KMS-11 (cell line): ENCODE data around the gene CHAT.

Experiments used
- H2AFZ ChIP-seq: fragments of 200-600 bp; sonication (generic); 2 replicates; pipeline ENCODE4 v1.6.1; 2016; ENCODE audit warnings: antibody characterized with exemption, mixed run types, low read depth
- H3K27ac ChIP-seq: fragments of 200-600 bp; sonication (generic); 2 replicates; pipeline ENCODE4 v1.6.1; 2016; ENCODE audit warnings: mild to moderate bottlenecking, mixed run types
- H3K27me3 ChIP-seq: fragments of 200-600 bp; sonication (generic); 2 replicates; pipeline ENCODE4 v1.6.1; 2017; ENCODE audit warnings: mild to moderate bottlenecking, low read depth, mixed run types, moderate library complexity; ENCODE audit not compliant: insufficient read depth
- H3K36me3 ChIP-seq: fragments of 200-600 bp; sonication (generic); 2 replicates; pipeline ENCODE4 v1.6.1; 2017; ENCODE audit warnings: mild to moderate bottlenecking, mixed run types; ENCODE audit not compliant: insufficient read depth
- H3K4me1 ChIP-seq: fragments of 200-600 bp; sonication (generic); 2 replicates; pipeline ENCODE4 v1.6.1; 2016; ENCODE audit warnings: mild to moderate bottlenecking, low read depth, mixed run types; ENCODE audit not compliant: poor library complexity, severe bottlenecking
- H3K4me2 ChIP-seq: fragments of 200-600 bp; sonication (generic); 2 replicates; pipeline ENCODE4 v1.7.0; 2016; ENCODE audit warnings: mild to moderate bottlenecking, mixed run types
- H3K4me3 ChIP-seq: fragments of 200-600 bp; sonication (generic); IDR thresholded peaks from 2 replicates; pipeline ENCODE4 v1.6.1; 2017; ENCODE audit warnings: low read depth, low read length, mixed read lengths; ENCODE audit not compliant: insufficient read depth
- H3K79me2 ChIP-seq: fragments of 200-600 bp; sonication (generic); 2 replicates; pipeline ENCODE4 v1.6.1; 2016; ENCODE audit warnings: low read depth, mixed run types; ENCODE audit not compliant: insufficient read depth
- H3K9ac ChIP-seq: fragments of 200-600 bp; sonication (generic); 2 replicates; pipeline ENCODE4 v1.6.1; 2016; ENCODE audit warnings: mild to moderate bottlenecking, mixed run types
- H4K20me1 ChIP-seq: fragments of 200-600 bp; sonication (generic); 2 replicates; pipeline ENCODE4 v1.6.1; 2016; ENCODE audit warnings: mild to moderate bottlenecking, mixed run types; ENCODE audit not compliant: insufficient read depth
- TF ChIP-seq, protein P1 (sequence below): fragments of 200-600 bp; sonication (generic); conservative IDR thresholded peaks from 2 replicates; pipeline ENCODE4 v1.6.1; 2017; ENCODE audit warnings: low read depth, mild to moderate bottlenecking, antibody characterized with exemption, low read length, moderate library complexity, mixed read lengths

The CHAT gene

DNA sequence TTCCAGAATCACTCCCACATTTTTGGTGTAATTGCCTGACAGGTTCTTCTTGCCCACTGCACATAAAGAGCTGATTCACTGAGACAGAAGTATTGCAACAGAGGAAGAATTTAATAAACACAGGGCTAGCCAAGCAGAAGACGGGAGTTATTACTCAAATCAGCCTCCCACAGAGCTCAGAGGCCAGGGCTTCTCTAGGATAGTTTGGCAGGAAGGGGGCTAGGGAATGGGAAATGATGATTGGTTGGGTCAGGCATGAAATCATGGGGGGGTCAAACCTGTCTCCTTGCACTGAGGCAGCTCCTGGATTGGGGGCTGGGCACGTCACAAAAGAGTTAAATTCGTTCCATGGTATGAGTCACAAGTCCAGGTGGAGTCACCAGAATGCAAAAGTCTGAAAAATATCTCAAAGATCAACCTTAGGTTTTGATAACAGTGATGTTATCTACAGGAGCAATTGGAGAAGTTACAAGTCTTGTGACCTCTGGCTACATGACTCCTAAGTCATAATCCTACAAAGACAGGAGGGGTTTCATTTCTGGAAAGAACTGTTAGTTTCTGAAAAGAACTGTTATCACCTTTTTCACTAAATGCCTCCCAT is 44.7 kb upstream of the CHAT start:
- no peak overlapping the region for H2AFZ ChIP-seq
- no peak overlapping the region for H3K9ac ChIP-seq
- no peaks in the 10 kb centered on the region for H3K4me1 ChIP-seq
- TF ChIP-seq, protein P1, sequence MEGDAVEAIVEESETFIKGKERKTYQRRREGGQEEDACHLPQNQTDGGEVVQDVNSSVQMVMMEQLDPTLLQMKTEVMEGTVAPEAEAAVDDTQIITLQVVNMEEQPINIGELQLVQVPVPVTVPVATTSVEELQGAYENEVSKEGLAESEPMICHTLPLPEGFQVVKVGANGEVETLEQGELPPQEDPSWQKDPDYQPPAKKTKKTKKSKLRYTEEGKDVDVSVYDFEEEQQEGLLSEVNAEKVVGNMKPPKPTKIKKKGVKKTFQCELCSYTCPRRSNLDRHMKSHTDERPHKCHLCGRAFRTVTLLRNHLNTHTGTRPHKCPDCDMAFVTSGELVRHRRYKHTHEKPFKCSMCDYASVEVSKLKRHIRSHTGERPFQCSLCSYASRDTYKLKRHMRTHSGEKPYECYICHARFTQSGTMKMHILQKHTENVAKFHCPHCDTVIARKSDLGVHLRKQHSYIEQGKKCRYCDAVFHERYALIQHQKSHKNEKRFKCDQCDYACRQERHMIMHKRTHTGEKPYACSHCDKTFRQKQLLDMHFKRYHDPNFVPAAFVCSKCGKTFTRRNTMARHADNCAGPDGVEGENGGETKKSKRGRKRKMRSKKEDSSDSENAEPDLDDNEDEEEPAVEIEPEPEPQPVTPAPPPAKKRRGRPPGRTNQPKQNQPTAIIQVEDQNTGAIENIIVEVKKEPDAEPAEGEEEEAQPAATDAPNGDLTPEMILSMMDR: no peak
- no peak overlapping the region for H3K4me2 ChIP-seq
- no peaks in the 10 kb centered on the region for H3K27me3 ChIP-seq
- H3K36me3 ChIP-seq: no peaks in the 10 kb centered on the region
- H3K79me2 ChIP-seq: no peaks in the 10 kb centered on the region
- no peak overlapping the region for H3K4me3 ChIP-seq
- H3K27ac ChIP-seq: no peak overlapping the region
- H4K20me1 ChIP-seq: no peaks in the 10 kb centered on the region

DNA sequence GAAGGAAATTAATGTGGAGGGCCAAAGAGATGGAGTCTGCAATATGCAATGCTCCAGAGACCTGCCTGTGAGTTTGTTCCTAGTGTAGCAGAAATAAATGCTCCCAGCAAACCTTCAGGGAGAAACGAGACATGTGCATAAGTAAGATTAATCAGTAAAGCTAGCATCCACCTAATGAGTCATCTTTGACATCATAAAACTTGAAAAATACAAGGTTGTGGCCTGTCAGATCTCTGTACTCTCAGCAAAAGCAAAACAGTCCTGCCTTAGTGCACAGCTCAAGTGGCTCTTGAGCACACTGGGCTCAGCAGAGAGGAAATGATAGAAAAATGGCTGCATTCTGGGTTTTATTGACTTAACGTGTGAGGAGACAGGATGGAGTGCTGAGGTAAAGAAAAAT is 42.4 kb upstream of the CHAT start:
- Histone ChIP-seq H2AFZ (no peak overlapping the region), H3K9ac (no peak overlapping the region), H3K4me3 (no peak overlapping the region), H4K20me1 (no peaks in the 10 kb centered on the region), H3K27me3 (no peaks in the 10 kb centered on the region), H3K27ac (no peak overlapping the region), H3K4me2 (no peak overlapping the region), H3K4me1 (no peaks in the 10 kb centered on the region), H3K36me3 (no peaks in the 10 kb centered on the region), H3K79me2 (no peaks in the 10 kb centered on the region)
- TF ChIP-seq, protein P1: no peak

DNA sequence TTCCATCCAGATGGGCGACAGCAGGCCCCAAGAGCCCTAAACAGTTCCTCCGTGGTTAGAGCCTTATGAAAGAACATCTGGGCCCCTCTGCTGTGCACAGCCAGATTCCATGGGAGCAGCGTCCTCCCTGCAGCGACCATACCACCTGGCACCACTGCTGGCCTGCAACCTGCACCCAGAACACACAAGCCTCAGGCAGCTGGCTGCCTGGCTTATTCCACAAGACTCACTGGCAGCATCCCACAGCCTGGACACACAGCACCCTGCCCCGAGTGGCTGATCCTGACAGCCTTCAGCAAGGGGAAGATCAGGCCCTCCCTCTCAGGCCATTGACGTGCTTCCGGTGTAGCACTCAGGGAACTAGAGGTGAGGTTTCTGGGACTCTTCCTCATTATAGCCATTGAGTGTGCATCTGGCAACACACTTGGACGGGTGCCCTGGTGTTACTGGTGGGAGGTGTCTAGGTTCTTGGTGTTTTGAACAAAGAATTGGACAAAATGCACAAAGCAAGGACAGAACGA is 41.2 kb upstream of the CHAT start:
- H3K27me3 ChIP-seq: no peaks in the 10 kb centered on the region
- no peak overlapping the region for H3K27ac ChIP-seq
- no peak overlapping the region for H2AFZ ChIP-seq
- TF ChIP-seq, protein P1: no peak
- H3K4me3 ChIP-seq: no peak overlapping the region
- H3K4me2 ChIP-seq: no peak overlapping the region
- no peaks in the 10 kb centered on the region for H3K79me2 ChIP-seq
- H3K4me1 ChIP-seq: no peaks in the 10 kb centered on the region
- H4K20me1 ChIP-seq: no peaks in the 10 kb centered on the region
- no peak overlapping the region for H3K9ac ChIP-seq
- no peaks in the 10 kb centered on the region for H3K36me3 ChIP-seq

DNA sequence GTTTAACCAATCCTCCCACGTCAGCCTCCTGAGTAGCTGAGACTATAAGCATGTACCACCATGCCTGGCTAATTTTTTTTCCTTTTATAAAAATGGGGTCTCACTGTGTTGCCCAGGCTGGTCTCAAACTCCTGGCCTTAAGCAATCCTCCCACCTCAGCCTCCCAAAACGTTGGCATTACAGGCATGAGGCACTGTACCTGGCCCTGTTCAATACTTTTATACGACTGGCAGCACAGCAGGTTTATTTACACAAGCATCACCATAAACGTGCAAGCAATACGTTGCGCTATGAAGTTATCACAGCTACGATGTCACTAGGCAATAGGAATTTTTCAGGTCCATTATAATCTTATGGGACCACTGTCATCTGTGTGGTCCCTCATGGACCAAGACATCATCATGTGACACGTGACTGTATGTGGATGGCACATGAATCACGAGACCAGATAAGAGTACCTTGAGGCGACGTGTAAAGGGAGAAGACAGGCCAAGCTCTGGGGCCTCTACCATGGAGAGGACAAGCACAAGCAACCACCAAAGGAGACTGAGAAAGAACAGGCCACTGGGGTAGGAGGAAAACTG is 38.3 kb upstream of the CHAT start:
- no peak overlapping the region for H3K4me2 ChIP-seq
- no peaks in the 10 kb centered on the region for H3K4me1 ChIP-seq
- no peak overlapping the region for H3K9ac ChIP-seq
- TF ChIP-seq, protein P1: no peak
- H3K36me3 ChIP-seq: no peaks in the 10 kb centered on the region
- H4K20me1 ChIP-seq: no peaks in the 10 kb centered on the region
- no peaks in the 10 kb centered on the region for H3K27me3 ChIP-seq
- H2AFZ ChIP-seq: no peak overlapping the region
- no peak overlapping the region for H3K27ac ChIP-seq
- no peak overlapping the region for H3K4me3 ChIP-seq
- H3K79me2 ChIP-seq: no peaks in the 10 kb centered on the region
